Germinal center (tissue), 1 donor: ENCODE measurements around the gene MATN1.

Experiments
- DNase-seq: peaks from one replicate; pipeline ENCODE4 v3.0.0; 2012; ENCODE audit warnings: mixed read lengths, low spot score

Gene MATN1

DNA sequence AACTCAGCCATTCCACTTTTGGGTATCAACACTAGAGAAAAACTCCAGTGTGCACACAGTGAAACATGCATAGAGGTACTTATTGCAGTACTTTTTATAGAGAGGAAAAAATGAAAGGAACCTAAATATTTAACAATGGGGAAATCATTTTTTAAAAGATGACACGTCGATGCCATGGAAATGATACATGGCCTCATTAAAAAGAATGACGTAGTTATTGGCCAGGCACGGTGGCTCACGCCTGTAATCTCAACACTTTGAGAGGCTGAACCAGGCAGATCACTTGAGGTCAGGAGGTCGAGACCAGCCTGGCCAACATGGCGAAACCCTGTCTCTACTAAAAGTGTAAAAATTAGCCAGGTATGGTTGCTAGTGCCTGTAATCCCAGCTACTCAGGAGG, 42.5 kb downstream of the MATN1 start:
- no peak for DNase-seq

DNA sequence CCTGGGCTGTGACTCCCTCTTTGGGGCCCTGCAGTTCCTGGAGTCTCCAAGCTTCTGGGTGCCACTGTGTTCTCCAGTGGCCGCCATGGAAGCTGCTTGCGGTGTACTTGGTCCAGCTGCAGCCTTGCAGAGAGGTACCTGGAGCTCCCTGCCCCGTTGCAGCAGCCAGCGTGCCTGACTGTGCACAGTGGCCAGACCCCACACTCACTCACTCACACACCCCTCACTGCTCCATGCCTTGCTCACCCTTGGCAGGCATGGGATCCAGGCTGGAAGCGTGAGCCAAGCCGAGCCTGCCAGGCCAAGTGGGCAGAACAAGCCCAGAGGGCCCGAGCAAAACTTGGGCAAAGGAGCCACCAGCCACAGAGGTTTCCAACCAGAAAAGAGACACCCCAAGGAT, 43.0 kb downstream of the MATN1 start:
- no peak for DNase-seq

DNA sequence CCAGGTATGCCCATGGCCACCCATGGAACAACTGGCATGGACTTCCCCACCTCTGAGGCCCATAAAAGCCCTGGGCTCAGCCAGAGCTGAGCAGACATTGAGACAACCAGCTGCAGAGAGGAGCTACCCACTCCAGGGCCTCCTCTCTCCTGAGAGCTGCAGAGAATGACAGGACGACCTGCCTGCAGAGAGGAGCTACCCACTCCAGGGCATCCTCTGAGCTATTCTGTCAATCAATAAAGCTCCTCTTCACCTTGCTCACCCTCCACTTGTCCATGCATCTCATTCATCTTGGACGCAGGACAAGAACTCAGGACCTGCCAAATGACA, 43.4 kb downstream of the MATN1 start:
- no peak for DNase-seq

DNA sequence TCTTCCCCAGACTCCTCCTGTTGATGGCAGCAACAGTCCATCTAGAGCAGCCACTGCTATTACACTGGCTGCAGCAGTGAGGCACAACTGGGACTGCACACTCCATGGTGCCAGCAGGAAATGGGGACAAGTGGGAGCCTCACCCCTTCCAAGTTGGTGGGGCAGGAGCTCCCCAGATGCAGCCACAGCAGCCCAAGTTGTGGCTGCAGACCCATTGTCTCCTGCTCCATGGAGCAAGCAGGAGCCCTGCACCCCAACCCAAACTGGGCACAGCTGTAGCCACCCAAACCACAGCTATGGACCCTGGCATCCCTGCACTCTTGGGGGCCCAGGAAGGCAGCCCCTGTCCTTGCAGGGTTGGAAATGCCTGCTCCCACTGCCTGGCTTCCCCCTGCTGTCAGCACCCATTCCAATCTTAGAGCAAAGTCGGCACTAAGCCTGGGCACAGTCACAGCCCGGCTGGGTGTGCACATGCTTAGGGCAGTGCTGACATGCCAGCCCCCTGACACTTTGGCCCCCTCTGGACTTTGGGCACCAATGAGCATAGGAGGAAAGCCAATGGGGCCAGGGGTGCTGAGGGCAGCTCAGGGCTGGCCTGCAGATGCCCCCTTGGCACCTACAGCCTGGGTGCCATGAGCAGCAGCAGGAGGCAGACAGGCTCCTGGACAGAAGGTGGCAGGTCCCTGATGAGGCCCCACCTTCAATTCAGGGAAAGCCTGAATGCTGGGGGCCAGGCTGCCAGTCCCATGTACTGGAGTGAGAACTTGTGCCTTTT, 44.0 kb downstream of the MATN1 start:
- no peak for DNase-seq

DNA sequence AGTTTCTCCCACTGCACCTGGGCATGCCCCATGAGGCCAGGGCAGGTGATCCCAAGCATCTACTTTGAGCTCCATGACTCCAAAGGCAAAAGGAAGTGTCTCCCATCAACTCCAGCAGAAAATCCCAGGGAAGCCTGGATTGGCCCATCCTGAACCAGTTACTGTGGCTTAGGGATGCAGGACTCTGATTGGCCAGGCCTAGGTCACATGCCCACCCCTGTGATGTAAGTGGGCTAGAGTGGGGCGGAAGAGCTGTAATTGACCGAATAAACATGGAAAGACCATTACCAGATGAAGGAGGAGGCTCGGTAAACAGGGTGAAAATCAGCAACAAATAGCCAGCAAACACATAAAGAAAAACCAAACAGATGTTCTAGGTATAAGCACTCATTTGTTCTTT, 45.2 kb downstream of the MATN1 start:
- no peak for DNase-seq

DNA sequence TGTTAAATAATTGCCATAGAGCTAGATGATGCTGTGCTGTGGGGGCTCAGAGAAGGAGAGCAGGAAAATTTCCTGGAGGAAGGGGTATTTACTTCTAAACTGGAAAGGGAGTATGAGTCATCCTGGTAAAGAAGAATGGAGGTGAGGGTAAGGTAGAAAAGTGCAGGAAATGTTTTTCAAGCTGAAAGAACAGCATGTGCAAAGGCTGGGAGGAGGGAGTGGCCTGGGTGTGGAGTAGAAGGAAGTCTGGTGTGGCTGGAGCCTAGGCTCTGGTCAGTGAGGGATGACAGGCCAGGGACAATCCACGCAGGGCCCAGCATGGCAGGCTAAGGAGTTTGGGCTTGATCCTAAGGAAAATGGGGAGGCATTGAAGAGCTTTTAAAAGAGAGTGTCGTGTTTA, 45.9 kb downstream of the MATN1 start:
- DNase-seq, result no peak

DNA sequence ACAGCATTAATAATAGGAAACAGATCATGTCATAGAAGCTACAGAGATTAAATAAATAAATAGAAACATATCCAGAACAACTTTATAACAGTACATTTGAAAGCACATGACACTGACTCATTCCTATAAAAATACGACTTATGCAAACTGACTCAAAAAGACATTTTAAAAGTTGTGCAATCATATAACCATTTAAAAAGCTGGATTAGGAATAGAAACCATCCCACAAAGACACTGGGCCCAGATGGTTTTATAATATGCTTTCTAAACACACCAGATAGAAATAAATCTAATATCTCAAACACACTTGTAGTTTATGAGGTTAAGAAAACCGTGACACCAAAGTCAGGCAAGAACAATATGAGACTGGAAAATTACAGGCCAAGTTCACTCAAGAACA, 47.6 kb downstream of the MATN1 start:
- no peak for DNase-seq

DNA sequence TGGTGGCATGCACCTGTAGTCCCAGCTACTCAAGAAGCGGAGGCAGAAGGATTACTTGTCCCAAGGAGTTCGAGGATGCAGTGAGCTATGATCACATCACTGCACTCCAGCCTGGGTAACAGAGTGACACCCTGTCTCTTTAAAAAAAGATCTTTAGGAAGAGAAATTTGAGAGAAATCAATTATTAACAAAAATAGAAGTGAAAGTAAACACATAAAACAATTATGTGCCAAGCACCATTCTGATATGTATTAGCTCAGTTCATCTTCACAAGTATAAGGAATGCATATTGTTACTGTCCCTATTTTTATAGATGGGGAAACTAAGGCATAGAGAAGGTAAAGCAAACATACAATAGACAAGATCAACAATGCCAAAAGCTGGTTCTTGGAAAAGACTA, 48.1 kb downstream of the MATN1 start:
- no peak for DNase-seq

DNA sequence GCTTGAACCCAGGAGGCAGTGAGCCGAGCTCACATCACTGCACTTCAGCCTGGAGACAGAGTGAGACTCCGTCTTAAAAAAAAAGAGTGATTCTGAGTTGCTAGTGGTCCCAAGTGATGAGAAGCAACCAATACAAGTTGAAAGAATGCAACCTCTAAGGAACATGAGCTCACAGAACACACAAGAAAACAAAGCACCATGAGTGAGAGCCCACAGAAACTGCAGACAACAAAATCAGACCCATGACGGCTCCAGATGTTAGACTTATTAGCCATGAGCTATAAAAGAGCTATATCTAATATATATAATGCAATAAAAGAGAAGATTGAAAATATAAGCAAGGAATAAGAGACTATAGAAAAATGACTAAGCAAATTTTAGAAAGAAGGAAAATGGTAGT, 50.0 kb downstream of the MATN1 start:
- DNase-seq, result no peak

DNA sequence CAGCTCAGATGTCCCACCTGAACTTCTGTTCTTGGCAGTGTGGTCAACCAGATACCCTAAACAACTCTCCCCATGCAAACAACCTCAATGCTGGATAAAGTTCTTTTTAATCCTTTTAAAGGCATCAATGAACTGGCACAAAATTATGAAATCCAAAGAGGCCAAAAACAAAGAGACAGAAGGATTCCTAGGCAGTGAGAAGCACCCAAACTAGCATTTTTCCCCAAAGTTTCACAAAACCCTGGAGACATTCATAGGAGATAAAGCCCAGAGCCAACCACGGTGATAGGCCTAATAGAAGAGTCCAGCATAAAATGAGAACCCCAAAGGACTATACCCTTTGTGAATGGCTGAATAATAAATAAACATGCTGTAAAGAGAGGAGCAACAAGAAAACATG, 50.7 kb downstream of the MATN1 start:
- DNase-seq, result no peak

DNA sequence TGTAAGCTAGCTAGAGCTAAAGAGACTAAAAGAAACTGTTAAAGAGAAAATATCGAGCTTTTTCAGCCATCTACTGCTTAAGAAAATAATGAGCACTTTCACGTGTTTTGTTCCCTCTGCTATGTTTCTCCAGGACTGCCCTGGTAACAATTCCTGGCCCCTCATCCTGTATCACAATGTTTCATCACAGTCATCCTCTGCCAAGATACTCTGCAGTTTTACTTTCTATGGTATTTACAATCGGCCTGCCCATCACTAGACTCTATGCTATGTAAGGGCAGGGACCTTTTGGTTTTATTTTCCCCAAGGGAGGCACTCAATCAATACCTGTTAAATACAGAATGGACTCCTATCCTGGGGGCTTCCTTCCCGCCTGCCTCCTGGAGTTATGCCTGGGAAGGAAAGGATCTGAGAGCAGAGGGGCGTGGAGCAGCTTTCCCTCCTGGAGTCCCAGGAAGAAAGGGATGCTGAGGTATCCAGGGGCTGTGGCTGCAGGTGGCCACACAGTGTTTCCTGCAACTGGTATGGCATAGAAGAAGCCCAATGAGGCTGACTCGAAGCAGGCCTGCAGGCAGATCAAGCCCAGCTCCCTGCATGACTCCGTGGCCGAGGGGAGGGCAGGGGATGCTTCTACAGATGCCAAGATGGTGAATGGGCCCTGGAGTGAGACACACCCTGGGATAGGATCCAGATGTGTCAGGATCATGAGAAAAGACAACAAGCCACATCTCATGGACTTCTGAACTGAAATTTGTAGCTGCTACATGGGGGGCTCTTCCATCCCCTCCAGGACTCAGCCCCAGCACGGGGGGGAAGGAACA, 52.9 kb downstream of the MATN1 start:
- no peak for DNase-seq

DNA sequence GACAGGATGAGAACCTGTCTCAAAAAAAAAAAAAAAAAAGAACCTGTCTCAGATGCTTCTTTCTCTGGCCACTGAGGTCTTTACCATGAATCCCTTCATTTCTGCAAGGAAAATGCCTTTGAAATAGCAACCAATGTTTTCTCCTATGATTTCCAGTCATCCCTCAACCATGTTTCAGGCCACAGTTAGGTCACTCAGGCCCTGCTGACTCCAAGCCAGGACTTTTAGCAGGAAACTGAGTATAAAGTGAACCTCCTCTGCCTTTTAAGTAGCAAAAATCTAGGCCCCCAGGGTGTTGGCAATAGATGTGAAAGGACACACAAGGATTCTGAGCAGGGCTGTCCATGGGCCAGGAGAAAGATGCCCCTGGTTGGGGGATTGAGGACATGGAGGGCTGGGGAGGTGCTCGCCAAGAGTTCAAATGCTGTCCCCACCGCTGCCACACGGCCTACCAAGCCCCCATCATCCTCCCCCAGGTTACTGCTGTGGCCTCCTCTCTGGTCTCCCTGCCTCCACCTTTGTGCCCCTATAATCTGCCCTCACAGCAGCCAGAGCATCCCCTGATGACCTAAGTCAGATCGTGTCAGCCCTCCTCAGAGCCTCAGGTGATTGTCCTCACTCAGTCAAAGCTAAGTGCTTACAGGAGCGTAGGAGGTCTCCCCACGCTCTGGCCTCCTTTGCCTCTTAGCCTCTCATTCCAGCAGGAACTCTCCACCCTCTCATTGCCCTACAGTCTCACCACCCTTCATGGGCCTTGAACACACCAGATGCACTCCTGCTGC, 54.6 kb downstream of the MATN1 start:
- DNase-seq, result no peak

DNA sequence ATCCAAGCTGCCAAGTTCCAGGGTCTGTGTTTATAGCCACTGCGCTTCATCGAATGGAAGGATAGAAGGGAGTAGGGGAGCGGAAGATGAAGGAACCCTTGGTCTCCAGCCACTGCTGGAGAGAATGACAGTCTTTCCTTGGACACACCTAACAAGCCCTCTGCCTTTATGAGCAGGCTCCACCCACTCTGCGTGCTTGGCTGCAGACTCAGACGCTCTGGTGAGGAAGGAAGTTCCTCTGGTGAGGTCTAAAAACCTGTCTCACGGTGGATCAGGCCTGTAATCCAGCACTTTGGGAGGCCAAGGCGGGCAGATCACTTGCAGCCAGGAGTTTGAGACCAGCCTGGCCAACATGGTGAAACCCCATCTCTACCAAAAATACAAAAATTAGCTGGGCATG, 55.4 kb downstream of the MATN1 start:
- DNase-seq, result no peak

DNA sequence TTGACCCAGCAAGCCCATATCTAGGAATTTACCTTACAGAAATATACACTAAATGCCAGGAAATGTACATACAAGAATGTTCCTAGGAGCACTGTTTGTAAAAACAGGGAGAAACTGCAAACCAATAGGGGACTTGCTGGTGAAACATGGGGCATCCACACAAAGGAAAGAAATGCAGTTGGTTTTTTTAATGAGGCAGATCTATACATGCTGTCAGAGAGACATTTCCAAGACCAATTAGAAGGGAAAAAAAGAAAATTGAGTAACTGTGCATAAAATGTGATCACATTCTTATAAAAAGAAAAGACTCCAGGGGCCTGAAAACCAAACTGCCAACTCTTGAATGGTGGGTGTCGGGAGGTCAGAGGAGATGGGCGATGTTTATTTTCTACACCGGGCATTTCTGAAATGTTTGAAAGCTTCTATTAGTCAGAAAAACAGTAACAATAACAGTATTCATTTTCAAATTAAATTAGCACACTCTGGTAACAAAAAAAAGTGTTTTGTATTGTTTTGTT, 56.6 kb downstream of the MATN1 start:
- DNase-seq, result no peak

DNA sequence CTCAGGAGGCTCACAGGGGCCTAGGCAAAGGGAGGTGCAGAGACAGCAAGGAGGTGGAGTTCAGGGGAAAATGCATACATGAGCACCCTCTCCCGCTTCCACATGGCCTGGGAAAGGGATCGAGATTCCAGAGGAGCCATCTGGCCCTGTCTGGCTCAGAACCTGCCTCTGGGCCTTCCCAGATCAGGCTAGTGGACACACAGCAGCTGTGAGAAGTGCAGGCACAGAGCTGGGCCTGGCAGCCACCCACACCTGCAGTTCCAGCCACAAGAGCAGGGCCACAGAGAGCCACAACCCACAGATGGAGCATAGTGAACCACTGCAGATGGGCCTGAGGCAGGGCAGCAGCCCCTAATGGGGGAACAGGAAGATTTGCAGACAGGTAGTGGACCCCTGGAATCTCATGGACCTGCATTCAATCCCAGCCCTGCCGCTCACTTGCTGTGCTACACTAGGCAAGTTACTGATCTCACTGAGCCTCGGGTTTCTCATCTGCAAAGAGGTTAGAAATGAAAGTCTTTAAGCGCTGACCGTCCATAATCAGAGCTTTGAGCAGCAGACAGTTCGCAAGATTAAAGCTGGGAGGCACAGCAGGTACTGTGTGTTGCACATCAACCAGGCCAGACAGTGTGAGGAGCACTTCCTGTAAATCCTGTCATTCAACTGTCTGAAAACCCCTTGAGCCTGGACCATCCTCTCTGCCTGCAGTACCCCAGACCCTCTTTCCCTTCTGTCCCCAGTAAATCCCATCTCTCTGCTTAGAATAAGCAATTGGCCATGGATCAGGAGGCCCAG, 58.0 kb downstream of the MATN1 start:
- DNase-seq, result no peak

DNA sequence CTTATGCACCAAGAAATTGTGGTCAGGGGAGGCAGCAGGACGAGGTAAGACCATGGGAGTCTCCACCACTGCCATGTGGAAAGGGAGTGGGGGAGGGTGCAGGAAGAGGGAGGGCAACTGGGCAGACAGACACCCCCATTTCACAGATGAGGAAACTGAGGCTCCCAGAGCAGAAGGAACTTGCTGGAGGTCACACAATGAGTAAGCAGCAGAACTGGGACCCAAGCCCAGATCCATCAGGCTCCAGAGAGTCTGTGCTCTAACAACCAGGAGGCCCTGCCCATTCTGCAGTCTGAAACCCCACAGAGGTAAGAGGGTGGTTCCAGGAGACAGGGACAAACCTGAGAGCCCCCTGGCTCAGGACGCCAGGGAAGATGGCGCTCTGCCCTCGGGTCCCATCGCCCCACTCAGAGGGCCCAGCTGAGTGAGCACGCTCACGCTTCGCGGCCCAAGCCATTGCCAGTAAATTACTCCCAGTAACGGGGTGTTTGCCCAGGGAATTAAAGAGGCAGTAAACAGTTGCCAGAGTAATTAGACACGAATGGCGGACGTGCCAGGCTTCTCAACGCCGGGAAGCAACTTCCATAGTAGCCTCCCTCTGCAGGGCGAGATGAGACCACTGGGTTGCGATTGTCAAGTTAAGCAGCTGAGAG, 59.2 kb downstream of the MATN1 start:
- DNase-seq, result no peak

DNA sequence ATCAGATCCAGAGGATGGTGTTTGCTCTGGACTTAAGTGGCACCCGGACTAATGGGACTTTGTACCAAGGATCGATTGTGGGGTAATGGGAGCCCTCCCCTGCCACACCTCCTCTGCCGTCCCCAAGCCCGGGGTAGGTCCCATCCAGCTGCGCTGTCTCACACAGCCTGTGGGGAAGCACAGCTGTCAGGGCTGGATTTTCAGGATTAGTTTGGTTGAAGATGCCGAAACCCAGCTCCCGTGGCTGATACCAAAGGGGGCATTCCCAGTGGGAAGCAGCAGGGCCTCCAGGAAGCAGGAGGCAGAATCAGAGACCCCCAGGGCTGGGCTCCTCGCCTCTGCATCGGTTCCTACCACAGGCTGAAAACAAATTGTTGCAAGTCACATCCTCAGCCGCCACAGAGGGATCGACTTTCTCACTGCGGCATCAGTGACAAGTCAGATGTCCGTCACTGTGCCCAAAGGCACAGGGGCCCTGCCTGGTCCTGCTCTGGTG, 59.7 kb downstream of the MATN1 start:
- DNase-seq, result no peak

DNA sequence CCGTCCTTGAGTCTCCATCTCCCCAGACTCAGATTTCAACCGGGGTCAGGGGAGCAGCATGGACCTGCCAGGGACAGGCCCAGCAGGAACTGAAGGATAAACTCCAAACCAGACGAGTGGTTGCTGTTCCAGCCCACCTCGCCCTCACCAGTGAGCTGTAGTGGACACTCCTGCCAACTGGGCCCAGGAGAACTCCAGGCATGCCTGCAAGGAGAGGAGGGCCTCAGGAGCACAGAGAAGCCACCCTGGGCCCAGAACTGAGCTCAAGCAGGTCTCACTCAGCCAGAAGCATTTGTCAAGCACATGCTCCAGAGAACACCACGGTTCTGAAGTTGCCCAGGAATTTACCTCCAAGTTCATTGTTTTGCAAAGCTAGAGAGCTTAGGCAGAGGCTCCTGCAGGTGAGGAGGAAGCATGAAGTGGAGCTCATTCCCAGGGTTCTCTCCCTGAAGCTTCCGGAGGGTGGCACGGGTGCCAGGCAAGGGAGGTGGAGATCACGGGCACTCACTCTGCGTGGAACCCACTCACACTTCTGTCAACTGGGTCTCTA, 61.0 kb downstream of the MATN1 start:
- DNase-seq, result no peak

DNA sequence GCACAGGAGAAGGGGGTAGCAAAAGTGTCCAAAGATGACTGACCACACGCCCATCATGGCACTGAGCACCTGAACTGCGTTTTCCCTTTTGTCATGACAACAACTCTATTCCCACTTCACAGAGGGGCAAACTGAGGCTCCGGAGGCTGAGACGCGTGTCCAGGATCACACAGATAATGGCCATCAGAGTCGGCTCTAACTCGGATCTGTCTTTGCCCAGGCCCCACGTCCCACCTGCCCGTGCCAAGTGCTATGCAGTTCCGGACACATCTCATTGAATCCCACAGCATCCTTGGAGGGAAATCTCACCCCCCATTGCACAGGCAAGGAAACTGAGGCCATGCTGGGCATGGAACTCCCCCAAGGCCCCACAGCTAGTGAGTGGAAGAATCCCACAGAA, 62.1 kb downstream of the MATN1 start:
- no peak for DNase-seq
